NCI-H146 (cell line): Measurements from ENCODE around the gene KBTBD4.

ENCODE experiments used
- DNase-seq: peaks from one replicate; lab custom pipeline; 2025; lab: John Stamatoyannopoulos, UW

KBTBD4 gene

DNA sequence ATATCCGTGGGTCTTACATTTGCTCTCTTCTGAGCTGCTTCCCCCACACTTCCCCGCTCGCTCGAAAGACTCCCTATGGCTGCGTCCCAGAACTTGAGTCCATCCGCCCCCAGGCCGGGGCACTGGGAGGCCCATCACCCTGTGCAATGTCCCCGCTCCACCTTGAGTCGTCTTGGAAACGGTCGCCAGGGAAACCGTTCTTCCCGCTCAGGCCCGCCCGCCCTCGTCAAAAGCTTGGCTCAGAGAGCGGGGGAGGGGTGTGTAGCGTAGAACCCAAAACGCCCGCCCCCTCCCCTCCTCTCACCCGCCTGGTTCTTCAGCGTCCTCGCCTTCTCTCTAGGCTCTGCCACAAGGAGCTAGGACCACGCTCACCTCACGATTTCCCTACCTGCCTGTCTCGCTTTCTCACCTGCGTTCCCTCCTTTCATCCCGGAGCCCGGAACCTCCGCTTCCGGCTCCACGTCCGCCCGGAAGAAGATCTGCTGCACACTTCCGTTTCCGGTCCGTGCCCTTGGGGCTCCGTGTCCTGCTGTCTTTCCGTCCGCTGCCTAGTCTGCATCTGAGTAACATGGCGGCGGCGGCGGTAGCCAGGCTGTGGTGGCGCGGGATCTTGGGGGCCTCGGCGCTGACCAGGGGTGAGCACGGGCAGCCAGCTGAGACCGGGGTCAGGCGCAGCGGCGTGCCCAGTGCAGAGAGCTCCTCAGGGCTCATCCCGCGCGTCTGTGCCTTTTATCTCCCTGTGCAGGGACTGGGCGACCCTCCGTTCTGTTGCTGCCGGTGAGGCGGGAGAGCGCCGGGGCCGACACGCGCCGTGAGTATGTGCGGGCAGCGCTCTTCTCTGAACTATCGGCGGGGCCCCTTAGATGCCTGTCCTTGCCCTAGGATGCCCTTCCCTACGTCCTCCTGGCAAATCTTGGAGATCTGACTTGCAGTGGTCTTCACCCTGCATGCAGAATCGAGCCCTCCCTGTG is at the start of gene KBTBD4, which contains the start of gene NDUFS3:
Gene KBTBD4 (minus strand): TSS at position 447 of the 971 bp plus-strand sequence. CDS start 19 bp downstream, at position 428.
Gene NDUFS3 (plus strand): TSS at position 551 of the 971 bp plus-strand sequence. CDS start 18 bp downstream, at position 569.
- peak; percentile 94 for DNase-seq

GRCh38 chr11:47628026-47628425 is 49.3 kb upstream of the KBTBD4 start:
- DNase-seq, result no peak

DNA sequence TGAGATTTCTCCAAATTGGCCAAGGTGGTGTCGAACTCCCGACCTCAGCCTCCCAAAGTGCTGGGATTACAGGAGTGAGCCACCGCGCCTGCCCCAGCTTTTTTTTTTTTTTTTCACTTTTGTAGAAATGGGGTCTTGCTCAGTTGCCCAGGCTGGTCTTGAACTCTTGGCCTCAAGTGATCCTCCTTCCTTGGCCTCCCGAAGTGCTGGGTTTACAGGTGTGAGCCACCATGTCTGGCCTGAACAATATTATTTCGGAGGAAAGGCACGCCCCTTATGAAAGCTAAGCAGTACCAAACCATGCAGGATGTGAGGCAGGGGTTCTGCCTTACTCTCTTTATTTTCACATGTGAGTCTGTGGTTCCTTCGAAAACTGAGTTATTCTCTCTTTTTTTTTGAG is 47.5 kb upstream of the KBTBD4 start:
- no peak for DNase-seq

- DNase-seq, result no peak
Observed at GRCh38 chr11:47620836-47621378, 42.1 kb upstream of the KBTBD4 start.

GRCh38 chr11:47617417-47617809 is 38.6 kb upstream of the KBTBD4 start:
- DNase-seq, result no peak

GRCh38 chr11:47616726-47617416 is 38.1 kb upstream of the KBTBD4 start:
- DNase-seq, result peak; percentile 9

DNA sequence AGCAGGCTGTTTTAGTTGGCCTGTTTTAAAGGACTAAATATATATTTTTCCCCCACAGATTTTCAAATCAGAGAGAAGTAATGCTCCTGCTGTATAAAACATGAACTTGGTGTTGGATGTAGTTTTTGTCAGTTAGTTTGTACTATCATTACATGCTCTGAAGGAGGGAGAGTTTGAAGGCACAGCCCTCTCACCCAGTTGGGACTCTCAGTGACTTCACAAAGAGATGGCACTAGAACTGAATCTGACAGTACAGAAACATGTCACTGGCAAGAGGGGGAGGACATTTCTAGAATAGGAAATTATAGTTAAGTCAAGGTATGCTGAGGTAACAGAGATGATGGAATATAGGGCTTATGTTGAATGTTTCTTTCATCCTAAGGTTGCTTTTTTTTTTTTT is 36.5 kb upstream of the KBTBD4 start:
- DNase-seq, result no peak

GRCh38 chr11:47611348-47611794 is 32.6 kb upstream of the KBTBD4 start:
- no peak for DNase-seq

- DNase-seq, result no peak
Observed at GRCh38 chr11:47609675-47610074, 30.9 kb upstream of the KBTBD4 start.

DNA sequence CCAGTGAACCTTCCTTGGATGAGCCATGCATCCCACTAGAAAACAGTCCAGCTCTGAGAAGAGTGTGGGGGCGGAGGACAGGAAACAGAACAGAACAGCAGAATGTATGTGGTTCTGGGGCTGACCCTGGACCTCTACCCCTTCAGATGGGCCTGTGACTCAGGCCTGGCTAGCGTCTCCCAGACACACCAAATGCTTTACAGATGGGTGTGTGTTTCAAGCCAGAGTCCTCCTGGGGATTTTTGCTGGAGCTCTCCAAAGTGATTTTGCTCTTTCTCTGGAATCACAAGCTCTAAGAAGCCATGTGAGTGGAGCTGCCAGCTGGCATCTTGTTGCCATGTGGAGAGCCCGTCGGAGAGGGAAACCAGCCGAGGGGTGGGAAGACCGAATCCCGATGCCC is 28.6 kb upstream of the KBTBD4 start:
- no peak for DNase-seq

DNA sequence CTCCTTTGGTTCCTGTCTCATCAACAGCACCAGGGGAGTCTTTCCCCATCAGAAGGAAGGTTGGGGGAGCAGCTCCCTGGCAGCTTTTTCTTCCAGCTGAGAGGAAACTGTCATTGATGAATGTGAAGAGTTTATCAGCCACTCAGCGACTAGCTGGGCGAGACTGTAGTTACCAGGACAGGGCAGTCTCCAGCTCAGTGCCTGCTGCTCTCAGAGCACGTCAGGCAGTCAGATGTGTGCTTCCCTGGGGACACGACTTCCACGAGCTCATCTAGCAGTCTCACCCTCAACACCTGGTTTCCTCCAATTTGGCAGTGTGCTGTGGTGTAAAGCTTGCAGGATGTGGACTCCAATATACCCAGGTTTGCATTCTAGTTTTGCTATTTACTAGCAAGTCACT is 28.0 kb upstream of the KBTBD4 start:
- no peak for DNase-seq

- no peak for DNase-seq
Observed at GRCh38 chr11:47605921-47606320, 27.2 kb upstream of the KBTBD4 start.

GRCh38 chr11:47603295-47603694 is 24.5 kb upstream of the KBTBD4 start:
- no peak for DNase-seq

DNA sequence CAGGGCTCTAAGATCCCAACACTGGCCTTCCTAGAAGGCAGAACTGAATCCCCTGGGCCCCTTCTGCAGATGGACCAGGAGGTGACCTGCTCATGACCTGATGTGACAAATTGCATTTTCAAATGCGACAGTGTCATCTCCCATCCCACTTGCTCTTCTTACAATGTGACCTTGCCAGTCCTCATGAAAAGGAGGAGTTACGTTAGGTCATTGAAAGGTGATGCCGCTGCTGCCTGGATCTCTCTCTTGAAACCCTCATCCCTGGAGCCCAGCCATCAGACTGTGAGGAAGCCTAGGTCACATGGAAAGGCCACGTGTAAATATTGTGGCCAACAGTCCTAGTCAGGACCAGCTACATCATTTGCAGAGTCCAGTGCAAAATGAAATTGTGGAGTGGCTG is 21.1 kb upstream of the KBTBD4 start:
- no peak for DNase-seq

- DNase-seq, result no peak
Observed at GRCh38 chr11:47595967-47596366, 17.2 kb upstream of the KBTBD4 start.

DNA sequence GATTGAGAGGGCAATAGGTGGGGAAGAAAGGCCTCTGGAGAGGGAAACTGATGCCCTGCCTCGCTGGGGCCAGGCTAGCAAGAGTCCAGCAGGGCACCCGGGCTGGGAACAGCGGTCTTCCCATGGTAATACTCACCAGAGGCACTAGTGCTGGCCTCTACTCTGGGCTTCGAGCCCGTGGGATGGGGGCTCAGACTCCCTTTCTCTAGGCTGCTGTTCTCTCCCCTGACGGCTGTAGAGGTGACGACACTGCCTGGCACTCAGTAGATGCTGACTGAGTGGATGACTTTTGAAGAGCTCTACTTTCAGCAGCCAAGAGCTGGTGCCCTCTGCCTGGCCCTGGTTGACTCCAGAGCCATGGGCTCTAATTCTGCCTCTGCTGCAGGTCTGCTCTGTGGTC is 16.3 kb upstream of the KBTBD4 start:
- no peak for DNase-seq

DNA sequence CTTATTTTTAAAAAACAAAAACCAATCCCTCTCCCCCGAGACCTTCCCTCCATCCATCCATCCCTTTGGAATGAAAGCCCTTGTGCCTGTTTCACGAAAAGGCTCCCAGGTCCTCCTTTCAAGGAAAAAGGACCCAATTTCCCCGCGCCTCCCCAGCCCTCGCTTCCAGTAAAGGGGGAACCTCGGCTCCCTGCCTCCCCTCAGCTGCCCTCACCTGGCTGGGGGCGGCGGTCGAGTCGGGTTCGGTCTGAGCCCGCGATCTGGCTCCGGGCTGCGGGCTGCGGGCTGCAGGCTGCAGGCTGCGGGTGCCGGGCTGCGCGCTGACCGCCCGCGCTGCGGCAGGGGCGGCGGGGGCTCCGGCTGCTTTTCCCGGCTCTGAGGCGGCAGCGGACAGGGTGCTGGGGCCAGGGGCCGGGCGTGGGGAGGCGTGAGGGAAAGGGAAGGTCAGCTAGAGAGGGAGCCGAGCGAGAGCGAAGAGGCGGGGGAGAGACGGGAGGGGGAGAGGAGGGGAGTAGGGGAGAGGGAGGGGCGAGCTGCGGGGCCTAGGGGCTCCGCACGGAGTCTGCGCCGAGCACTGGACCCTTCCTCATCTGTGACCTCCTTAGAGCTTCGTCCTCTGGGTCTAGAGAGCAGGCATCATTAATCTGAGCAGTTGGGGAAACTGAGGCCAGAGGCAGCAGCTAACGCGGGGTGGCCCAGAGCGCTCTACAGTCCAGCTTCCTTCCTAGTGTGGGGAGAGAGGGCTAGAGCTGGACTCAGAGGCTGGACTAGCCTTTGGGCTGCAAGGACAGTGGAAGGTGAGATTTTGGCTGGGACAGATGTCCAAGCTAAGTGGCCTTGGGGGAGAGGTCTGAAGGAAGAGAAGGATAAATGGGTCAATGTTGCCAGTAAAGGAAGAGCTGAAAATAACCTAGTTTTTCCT is 15.4 kb upstream of the KBTBD4 start, which contains the start of gene C1QTNF4:
Gene C1QTNF4 (minus strand): TSS at position 478 of the 922 bp plus-strand sequence. CDS start 3,601 bp downstream, outside the sequence.
- DNase-seq, result peak; percentile 41

- no peak for DNase-seq
Observed at GRCh38 chr11:47593492-47593933, 14.7 kb upstream of the KBTBD4 start.

GRCh38 chr11:47592970-47593369 is 14.2 kb upstream of the KBTBD4 start:
- DNase-seq, result no peak

DNA sequence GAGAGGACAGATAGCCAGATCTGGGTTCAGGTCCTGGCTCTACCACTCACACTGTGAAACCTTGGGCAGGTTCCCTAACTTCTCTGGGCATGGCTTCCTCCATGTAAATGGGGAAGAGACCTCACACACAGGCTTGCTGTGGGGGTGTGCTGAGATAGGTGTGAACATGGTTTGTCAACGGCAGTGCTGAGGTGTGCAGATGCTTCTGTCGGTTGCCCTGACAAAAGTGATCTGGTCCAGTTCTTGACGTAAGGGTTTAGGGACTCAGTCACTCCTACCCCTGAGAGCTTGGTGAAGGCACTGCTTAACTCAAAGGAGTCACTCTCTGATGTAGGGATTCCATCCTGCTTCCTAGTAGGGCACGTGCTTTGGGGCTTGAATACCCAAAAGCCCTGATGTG is 13.5 kb upstream of the KBTBD4 start:
- DNase-seq, result no peak

DNA sequence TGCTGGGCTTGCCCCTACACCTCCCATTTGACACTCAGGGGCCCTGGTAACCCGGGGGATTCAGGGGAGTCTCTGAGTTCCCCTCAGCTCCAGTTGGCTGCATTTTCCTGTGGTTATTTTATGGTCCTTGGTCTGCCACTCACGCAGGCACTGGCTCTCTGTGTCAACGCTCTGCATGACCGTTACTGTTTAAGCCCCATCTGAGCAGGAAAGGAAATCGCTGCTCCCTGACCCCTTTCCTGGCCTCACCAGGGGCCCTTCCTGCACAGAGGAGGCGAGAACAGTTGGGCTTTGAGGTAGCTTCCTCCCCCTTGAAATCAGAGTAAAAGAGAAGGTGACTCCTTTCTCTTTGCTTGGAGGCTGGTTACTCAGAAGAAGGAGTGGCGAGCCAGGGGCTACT is 13.0 kb upstream of the KBTBD4 start:
- DNase-seq, result no peak
